Airway epithelial cell (primary cell): ENCODE results near the gene ZNF335. TPM values are rescaled to one million over a fixed set of nuclear protein-coding genes. Genes with fewer than 3 reads are reported as not detected.

Source experiments
- total RNA-seq: library from RNA; depleted of rRNA; stranded (reverse); fragments of >200 nt; gene quantifications from 2 replicates; pipeline ENCODE4 v1.2.3, GENCODE V29; 2015

Gene ZNF335
- 10.8 and 15.0 TPM in 2 replicates for total RNA-seq

GRCh38 chr20:45971675-45972499 is at the start of gene ZNF335:
Gene ZNF335 (minus strand): TSS chr20:45972203. CDS start chr20:45971410, 793 bp downstream.

DNA sequence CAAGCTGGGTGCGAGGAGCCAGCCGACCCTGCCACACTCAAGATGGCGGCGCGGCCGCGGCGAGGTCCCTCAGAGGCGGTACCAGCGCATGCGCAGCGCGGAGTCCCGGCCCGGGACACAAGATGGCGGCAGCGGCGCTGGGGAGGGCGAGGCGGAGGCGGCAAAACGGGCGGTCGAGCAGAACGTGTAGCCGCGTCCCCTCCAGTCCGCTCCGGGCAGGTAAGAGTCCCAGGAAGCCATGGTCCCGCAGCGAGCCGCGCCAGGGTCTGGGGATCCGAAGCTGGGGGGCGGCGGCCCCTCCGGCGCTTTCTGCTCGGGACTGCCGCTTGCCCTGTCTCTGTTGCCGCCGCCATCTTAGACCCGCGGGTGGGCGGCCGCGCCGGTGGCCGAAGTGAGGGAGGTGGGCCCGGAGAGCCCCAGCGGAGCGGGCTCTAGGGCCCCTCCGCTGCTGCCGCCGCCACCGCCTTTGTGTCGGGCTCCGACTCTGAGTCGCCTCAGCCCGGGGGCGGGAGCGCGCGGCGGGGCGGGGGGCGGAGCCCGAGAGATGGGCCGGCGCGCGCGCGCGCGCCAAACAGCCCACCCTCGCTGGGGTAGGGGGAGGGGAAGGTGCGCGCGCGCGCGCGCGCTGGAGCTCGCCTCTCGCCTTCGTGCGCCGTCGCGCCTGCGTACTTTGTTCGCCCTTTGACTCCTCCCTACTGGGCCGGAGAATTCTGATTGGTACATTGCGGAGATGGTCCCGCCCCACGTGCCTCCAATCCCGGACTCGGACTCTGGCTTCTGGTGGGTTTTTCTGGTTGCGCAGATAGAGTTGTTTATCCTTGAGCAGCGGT is 37.2 kb downstream of the ZNF335 start, which contains the start of gene PCIF1:
Gene PCIF1 (plus strand): TSS at position 98 of the 830 bp plus-strand sequence. CDS start 4,317 bp downstream, outside the sequence.

DNA sequence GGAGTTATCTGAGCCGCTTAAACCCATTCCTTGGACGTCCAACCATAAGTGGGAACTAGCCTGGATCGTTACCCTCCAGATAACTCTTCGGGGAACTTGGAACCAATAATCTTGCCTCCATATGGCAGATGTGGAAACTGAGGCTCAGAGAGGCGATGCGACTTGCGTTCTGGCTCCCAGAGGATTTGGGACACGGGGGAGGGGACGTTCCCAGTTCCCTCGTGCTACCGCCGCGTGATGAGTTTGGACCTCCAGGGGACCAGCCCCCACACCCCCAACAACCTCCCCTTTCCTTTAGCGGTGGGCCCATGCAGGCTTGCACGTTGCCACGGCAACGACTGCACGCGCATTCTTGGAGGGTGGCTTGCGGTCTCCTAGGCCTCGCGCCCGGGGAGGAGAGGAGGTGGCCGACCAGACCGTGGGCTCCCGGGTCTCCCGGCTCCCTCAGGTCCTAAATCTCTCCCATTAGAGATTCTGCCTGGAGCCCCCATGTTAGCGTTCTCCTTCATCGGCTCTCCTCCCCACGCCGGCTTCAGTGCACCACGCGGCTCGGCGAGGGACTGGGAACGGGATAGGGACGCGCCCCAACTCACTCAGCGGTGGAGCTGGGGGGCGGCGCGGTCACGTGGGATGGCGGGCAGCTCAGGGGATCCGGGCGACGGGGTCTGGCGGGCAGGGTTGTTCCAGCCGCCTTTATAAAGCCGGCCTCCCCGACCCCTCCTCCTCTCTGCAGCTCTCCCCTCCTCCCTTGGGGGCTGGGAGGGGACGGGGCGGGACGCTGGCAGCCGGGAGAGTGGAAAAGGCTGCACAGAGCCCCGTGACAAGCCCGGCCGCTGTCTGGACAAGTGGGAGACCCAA is 60.3 kb downstream of the ZNF335 start, which contains the start of gene PLTP:
Gene PLTP (minus strand): TSS at position 670 of the 858 bp plus-strand sequence. CDS start 703 bp downstream, outside the sequence.

Other genes starting within 250 kb of the ZNF335 start
- not detected in 2 replicates for gene SPINT4, start 249.9 kb downstream of the ZNF335 start, total RNA-seq
- gene WFDC3, start 180.3 kb downstream of the ZNF335 start, total RNA-seq, result 0.56 and 1.1 TPM in 2 replicates
- gene DNTTIP1, start 180.2 kb downstream of the ZNF335 start, total RNA-seq, result 10.8 and 24.2 TPM in 2 replicates
- 95.7 and 112 TPM in 2 replicates for gene UBE2C, start 159.6 kb downstream of the ZNF335 start, total RNA-seq
- gene TNNC2, start 144.9 kb downstream of the ZNF335 start, total RNA-seq, result 0.21 TPM in 1 of 2 replicates, not detected in the other
- 23.2 and 37.3 TPM in 2 replicates for gene SNX21, start 138.4 kb downstream of the ZNF335 start, total RNA-seq
- gene ACOT8, start 114.8 kb downstream of the ZNF335 start, total RNA-seq, result 46.7 and 50.1 TPM in 2 replicates
- 0.74 and 2.4 TPM in 2 replicates for gene ZSWIM3, start 114.6 kb downstream of the ZNF335 start, total RNA-seq
- gene ZSWIM1, start 91.0 kb downstream of the ZNF335 start, total RNA-seq, result 6.8 and 9.0 TPM in 2 replicates
- 0.33 TPM in 1 of 2 replicates, not detected in the other for gene SPATA25, start 84.6 kb downstream of the ZNF335 start, total RNA-seq
- 2.0 and 2.3 TPM in 2 replicates for gene NEURL2, start 81.0 kb downstream of the ZNF335 start, total RNA-seq
- gene CTSA, start 80.9 kb downstream of the ZNF335 start, total RNA-seq, result 24.1 and 39.4 TPM in 2 replicates
- gene PLTP, start 60.0 kb downstream of the ZNF335 start, total RNA-seq, result 68.9 and 99.4 TPM in 2 replicates
- gene PCIF1, start 37.5 kb downstream of the ZNF335 start, total RNA-seq, result 11.2 and 19.6 TPM in 2 replicates
- 10.5 and 10.7 TPM in 2 replicates for gene MMP9, start 36.7 kb upstream of the ZNF335 start, total RNA-seq
- gene SLC12A5, start 57.0 kb upstream of the ZNF335 start, total RNA-seq, result 0.56 and 0.98 TPM in 2 replicates
- gene NCOA5, start 117.8 kb upstream of the ZNF335 start, total RNA-seq, result 12.7 and 13.4 TPM in 2 replicates
- 6.2 and 7.8 TPM in 2 replicates for gene CD40, start 146.1 kb upstream of the ZNF335 start, total RNA-seq